Loucy (cell line): ENCODE data around the gene LRCH3.

ENCODE experiments used
- H2AFZ ChIP-seq: fragments of 200-600 bp; sonication (generic); 2 replicates; pipeline ENCODE4 v1.6.0; 2016; ENCODE audit warnings: antibody characterized with exemption, mild to moderate bottlenecking, low read length, moderate library complexity
- H3F3A ChIP-seq: fragments of 200-600 bp; 2 replicates; pipeline ENCODE4 v1.6.0; 2016; ENCODE audit warnings: antibody characterized with exemption, low read depth, mild to moderate bottlenecking
- H3K27me3 ChIP-seq: fragments of 200-600 bp; sonication (generic); 2 replicates; pipeline ENCODE4 v1.6.1; 2014; ENCODE audit warnings: low read length, mild to moderate bottlenecking; ENCODE audit not compliant: insufficient read depth, poor library complexity, severe bottlenecking
- H3K36me3 ChIP-seq: fragments of 200-600 bp; sonication (generic); 2 replicates; pipeline ENCODE4 v1.6.1; 2016; ENCODE audit warnings: low read length; ENCODE audit not compliant: insufficient read depth
- H3K4me1 ChIP-seq: fragments of 200-600 bp; sonication (generic); 2 replicates; pipeline ENCODE4 v1.5.1; 2014; ENCODE audit warnings: low read length, mild to moderate bottlenecking; ENCODE audit not compliant: insufficient read depth, poor library complexity, severe bottlenecking
- H3K4me2 ChIP-seq: fragments of 200-600 bp; sonication (generic); 2 replicates; pipeline ENCODE4 v1.6.0; 2014; ENCODE audit warnings: antibody characterized with exemption, low read length, low read depth, mild to moderate bottlenecking; ENCODE audit not compliant: poor library complexity, severe bottlenecking
- H3K4me3 ChIP-seq: fragments of 200-600 bp; sonication (generic); 2 replicates; pipeline ENCODE4 v1.5.1; 2014; ENCODE audit warnings: low read length, mild to moderate bottlenecking, mixed read lengths; ENCODE audit not compliant: poor library complexity, severe bottlenecking
- H3K79me2 ChIP-seq: fragments of 200-600 bp; sonication (generic); 2 replicates; pipeline ENCODE4 v1.6.1; 2014; ENCODE audit warnings: low read length; ENCODE audit not compliant: insufficient read depth
- H3K9ac ChIP-seq: fragments of 200-600 bp; sonication (generic); 2 replicates; pipeline ENCODE4 v1.6.0; 2014; ENCODE audit warnings: mild to moderate bottlenecking, low read depth, low read length, moderate library complexity; ENCODE audit not compliant: poor library complexity, severe bottlenecking
- H3K9me2 ChIP-seq: fragments of 200-600 bp; sonication (generic); replicated peaks from 2 replicates; pipeline ENCODE4 v1.6.1; 2016; ENCODE audit warnings: low read depth, low read length, mixed read lengths
- H3K9me3 ChIP-seq: fragments of 200-600 bp; sonication (generic); 2 replicates; pipeline ENCODE4 v1.6.1; 2014; ENCODE audit warnings: mild to moderate bottlenecking, antibody characterized with exemption, low read length, low read depth; ENCODE audit not compliant: insufficient read depth
- H4K20me1 ChIP-seq: fragments of 200-600 bp; sonication (generic); 2 replicates; pipeline ENCODE4 v1.6.0; 2014; ENCODE audit warnings: antibody characterized with exemption, low read length, mild to moderate bottlenecking; ENCODE audit not compliant: insufficient read depth, poor library complexity, severe bottlenecking
- EZH2phosphoT487 ChIP-seq: fragments of 200-600 bp; IDR thresholded peaks from 2 replicates; pipeline ENCODE4 v1.6.1; 2018; ENCODE audit warnings: antibody characterized with exemption, mild to moderate bottlenecking, moderate library complexity, borderline replicate concordance
- TF ChIP-seq, protein P1 (sequence below): fragments of 200-600 bp; sonication (generic); conservative IDR thresholded peaks from 2 replicates; pipeline ENCODE4 v1.5.1; 2014; ENCODE audit warnings: mild to moderate bottlenecking, antibody characterized with exemption, low read length

LRCH3 gene

DNA sequence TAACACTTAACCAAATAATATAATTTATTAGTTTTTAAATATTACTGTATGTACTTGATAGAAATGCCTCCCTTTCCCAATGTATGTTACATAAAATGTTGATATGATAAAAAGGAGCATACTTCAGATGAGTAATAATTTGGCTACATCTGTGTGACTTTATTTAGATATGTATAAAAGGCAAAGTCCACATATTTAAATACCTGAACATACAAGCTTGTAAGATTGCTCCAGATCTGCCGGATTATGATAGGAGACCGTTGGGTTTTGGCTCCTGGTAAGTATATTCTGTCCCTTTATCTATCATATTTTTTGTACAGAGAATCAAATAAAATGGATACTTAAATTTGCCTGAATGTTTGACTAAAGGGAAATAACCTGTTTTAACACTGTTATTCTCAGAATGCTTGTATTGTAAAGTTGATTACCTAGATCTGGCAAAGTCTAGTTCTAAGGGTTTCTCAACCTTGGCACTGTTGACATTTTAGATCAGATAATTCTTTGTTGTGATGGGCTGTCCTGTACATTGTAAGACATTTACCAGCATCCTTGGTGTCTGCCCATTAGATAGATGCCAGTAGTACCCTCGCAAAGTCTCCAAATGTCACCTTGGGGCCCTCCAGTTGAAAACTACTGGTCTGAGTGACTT is 38.5 kb downstream of the LRCH3 start:
- H4K20me1 ChIP-seq: no peaks in the 10 kb centered on the region
- H3K27me3 ChIP-seq: no peaks in the 10 kb centered on the region
- H3K79me2 ChIP-seq: no peaks in the 10 kb centered on the region
- no peaks in the 10 kb centered on the region for H3F3A ChIP-seq
- TF ChIP-seq, protein P1, sequence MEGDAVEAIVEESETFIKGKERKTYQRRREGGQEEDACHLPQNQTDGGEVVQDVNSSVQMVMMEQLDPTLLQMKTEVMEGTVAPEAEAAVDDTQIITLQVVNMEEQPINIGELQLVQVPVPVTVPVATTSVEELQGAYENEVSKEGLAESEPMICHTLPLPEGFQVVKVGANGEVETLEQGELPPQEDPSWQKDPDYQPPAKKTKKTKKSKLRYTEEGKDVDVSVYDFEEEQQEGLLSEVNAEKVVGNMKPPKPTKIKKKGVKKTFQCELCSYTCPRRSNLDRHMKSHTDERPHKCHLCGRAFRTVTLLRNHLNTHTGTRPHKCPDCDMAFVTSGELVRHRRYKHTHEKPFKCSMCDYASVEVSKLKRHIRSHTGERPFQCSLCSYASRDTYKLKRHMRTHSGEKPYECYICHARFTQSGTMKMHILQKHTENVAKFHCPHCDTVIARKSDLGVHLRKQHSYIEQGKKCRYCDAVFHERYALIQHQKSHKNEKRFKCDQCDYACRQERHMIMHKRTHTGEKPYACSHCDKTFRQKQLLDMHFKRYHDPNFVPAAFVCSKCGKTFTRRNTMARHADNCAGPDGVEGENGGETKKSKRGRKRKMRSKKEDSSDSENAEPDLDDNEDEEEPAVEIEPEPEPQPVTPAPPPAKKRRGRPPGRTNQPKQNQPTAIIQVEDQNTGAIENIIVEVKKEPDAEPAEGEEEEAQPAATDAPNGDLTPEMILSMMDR: no peak
- TF ChIP-seq EZH2phosphoT487: no peak
- no peak overlapping the region for H2AFZ ChIP-seq
- no peak overlapping the region for H3K4me2 ChIP-seq
- peaks cover 49% of the 10 kb centered on the region for H3K36me3 ChIP-seq
- H3K4me3 ChIP-seq: no peak overlapping the region
- no peaks in the 10 kb centered on the region for H3K9me3 ChIP-seq
- H3K4me1 ChIP-seq: no peaks in the 10 kb centered on the region
- no peaks in the 10 kb centered on the region for H3K9me2 ChIP-seq
- H3K9ac ChIP-seq: no peak overlapping the region

DNA sequence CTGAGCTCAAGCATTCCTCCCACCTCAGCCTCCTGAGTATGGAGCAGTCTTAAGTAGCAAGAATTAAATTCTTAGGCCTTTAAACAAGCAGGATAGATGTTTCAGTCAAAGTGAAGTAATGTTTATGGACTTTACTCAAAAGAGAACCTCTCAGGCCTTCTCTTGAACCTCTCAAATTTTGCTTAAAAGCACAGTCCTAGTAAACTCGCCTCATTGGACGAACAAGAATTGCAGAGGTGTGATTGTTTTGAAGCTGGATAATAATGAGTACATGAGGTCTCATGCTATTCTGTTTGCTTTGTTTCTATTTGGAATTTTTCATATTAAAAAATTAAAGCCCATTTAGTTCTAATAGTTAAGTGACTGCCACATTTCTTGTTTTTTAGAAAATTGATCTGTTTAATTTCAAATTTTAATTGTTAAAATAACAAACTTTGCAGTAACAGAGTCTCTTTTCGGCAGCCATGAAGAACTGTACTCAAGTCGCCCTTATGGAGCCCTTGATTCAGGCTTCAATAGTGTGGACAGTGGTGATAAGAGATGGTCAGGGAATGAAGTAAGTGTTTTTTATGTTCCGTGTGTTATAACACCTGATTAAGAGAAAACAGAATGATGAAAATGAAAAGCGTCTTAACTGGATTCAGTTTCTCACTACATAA is 39.4 kb downstream of the LRCH3 start:
- H3K9me2 ChIP-seq: no peaks in the 10 kb centered on the region
- TF ChIP-seq EZH2phosphoT487: no peak
- no peaks in the 10 kb centered on the region for H3K27me3 ChIP-seq
- no peaks in the 10 kb centered on the region for H4K20me1 ChIP-seq
- no peaks in the 10 kb centered on the region for H3K9me3 ChIP-seq
- peaks cover 49% of the 10 kb centered on the region for H3K36me3 ChIP-seq
- H3K4me3 ChIP-seq: no peak overlapping the region
- no peaks in the 10 kb centered on the region for H3K79me2 ChIP-seq
- H3K4me1 ChIP-seq: no peaks in the 10 kb centered on the region
- H3F3A ChIP-seq: no peaks in the 10 kb centered on the region
- no peak overlapping the region for H3K4me2 ChIP-seq
- no peak overlapping the region for H2AFZ ChIP-seq
- no peak overlapping the region for H3K9ac ChIP-seq

DNA sequence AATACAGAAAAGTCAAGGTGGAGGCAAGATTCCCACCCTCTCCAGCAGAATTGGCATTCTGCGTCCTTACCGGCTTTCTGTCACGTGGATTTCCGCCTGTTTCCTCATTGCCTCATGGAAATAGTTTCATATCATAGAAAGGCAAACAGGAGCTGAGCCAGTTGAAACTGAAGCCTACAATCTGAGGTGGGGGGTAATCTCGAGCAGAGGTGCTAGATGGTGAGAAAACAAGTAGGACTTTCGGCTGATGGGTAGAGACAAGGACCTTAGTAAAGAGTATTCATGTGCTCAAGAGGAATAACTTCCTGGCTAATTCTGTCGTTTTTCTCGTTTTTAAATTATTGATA is 39.9 kb downstream of the LRCH3 start:
- H3K9ac ChIP-seq: no peak overlapping the region
- H2AFZ ChIP-seq: no peak overlapping the region
- no peak for TF ChIP-seq EZH2phosphoT487
- TF ChIP-seq, protein P1: no peak
- H3K4me3 ChIP-seq: no peak overlapping the region
- H3F3A ChIP-seq: no peaks in the 10 kb centered on the region
- peaks cover 48% of the 10 kb centered on the region for H3K36me3 ChIP-seq
- no peaks in the 10 kb centered on the region for H3K4me1 ChIP-seq
- H3K79me2 ChIP-seq: no peaks in the 10 kb centered on the region
- H3K4me2 ChIP-seq: no peak overlapping the region
- H4K20me1 ChIP-seq: no peaks in the 10 kb centered on the region
- no peaks in the 10 kb centered on the region for H3K27me3 ChIP-seq
- H3K9me3 ChIP-seq: no peaks in the 10 kb centered on the region
- H3K9me2 ChIP-seq: no peaks in the 10 kb centered on the region
